Upper lobe of left lung (tissue), 4 donors: ENCODE results near the gene CDKN2A.

ENCODE experiments used
- CTCF ChIP-seq, 6 experiments: fragments of 450-650 bp in 4 of 6; fragments of 200-600 bp in 2 of 6; sonication (generic) in 2 of 6; IDR thresholded peaks; one replicate each; pipeline ENCODE4 v1.5.1; 2016 to 2019; ENCODE audit warnings: antibody characterized with exemption in 6 of 6
- POLR2A ChIP-seq, 4 donors: fragments of 450-650 bp; IDR thresholded peaks; one replicate each; pipeline ENCODE4 v1.5.1; 2016 to 2017; ENCODE audit warnings: antibody characterized with exemption in 4 of 4, mild to moderate bottlenecking in 2 of 4
- POLR2AphosphoS5 ChIP-seq, 2 donors: sonication (generic); formaldehyde crosslinking; IDR thresholded peaks; one replicate each; pipeline ENCODE4 v1.5.1; 2017; ENCODE audit warnings: antibody characterized with exemption in 2 of 2

- TF ChIP-seq CTCF (IDR thresholded peaks at IDR 0.05) = no peak
- no peak for TF ChIP-seq POLR2AphosphoS5 (IDR thresholded peaks at IDR 0.05)
- no peak for TF ChIP-seq POLR2A (IDR thresholded peaks at IDR 0.05)
Measured at GRCh38 chr9:21988056-21988990, 5.9 kb downstream of the CDKN2A start.
